GM12892 (cell line): ENCODE measurements around the gene RNF121.

Source experiments
- POLR2A ChIP-seq: IDR thresholded peaks from 2 replicates; pipeline ENCODE4 v1.6.1; 2011; ENCODE audit warnings: low read depth, low read length, control low read depth
- POLR2AphosphoS5 ChIP-seq: IDR thresholded peaks from 2 replicates; pipeline ENCODE4 v1.6.1; 2011; ENCODE audit warnings: low read depth, low read length, control low read depth

DNA sequence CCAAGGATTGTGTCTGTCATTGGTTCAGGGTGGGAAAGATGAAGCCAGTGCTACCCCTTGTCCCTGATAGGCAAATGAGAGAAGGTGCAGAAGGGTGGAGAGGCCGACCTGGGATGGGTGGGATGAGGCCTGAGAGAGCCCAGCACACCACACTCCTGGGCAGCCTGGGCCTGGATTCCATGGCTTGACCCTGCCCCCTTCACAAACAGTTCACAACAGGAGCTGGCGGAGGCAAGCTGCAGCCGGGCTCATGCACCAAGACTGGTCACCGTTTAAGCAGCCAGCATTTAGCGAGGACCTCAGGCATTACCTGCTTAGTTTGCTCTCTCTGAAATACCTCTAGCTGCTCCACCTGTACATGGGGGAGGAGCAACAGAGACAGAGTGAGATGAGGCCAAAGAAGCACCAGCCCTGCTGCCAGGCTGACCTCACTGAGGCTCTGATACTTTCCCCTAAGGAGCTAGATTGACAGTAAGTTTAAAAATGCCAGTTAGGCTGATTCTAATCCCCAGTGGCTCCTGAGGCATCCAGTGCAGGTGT lies 83.3 kb downstream of the RNF121 start:
- TF ChIP-seq POLR2AphosphoS5 (no peak), POLR2A (no peak; the same call in 1 of the 2 replicates)
